HCT116 (cell line): ENCODE data around the gene TBCD. TPM values are rescaled to one million over a fixed set of nuclear protein-coding genes. Genes with fewer than 3 reads are reported as not detected.

Source experiments
- ATAC-seq: fragments of 200-7000 bp; cut with Tn5 transposase; 2 replicates; pipeline ENCODE4 v1.9.1; 2020; ENCODE audit warnings: mild to moderate bottlenecking, moderate library complexity
- BruUV-seq: library from RNA; stranded (reverse); fragments of 400-500 nt; replicated peaks from 2 replicates; lab custom pipeline; 2021; lab: Mats Ljungman, UMichigan
- CTCF ChIA-PET: fragments of 300-600 bp; sonication (Branson Sonifier 250); formaldehyde crosslinking; loops from one replicate; lab custom pipeline; 2021; ENCODE audit warnings: antibody characterized with exemption; lab: Charles Lee
- POLR2A ChIA-PET: fragments of 300-600, 350-600 bp; sonication (Branson Sonifier 250); formaldehyde crosslinking; loops from one replicate; lab custom pipeline; 2021; ENCODE audit warnings: antibody characterized with exemption; lab: Charles Lee
- RAD21 ChIA-PET, 2 experiments: fragments of 300-600 bp; sonication (Branson Sonifier 250); formaldehyde crosslinking; loops; one replicate each; lab custom pipeline; 2023; ENCODE audit warnings: low total read pairs in 2 of 2; ENCODE audit not compliant: uncharacterized antibody in 2 of 2, unreplicated experiment in 2 of 2, low non-redundant PET in 1 of 2; lab: Charles Lee
- DNase-seq: peaks from one replicate; pipeline ENCODE4 v3.0.0-alpha.2; 2010; ENCODE audit warnings: low read depth, low spot score
- H2AFZ ChIP-seq: fragments of 200-600 bp; shearing (Covaris generic), sonication (generic); 2 replicates; pipeline ENCODE4 v1.6.1; 2017; ENCODE audit warnings: low read depth, mixed run types, mixed read lengths, antibody characterized with exemption, low read length; ENCODE audit not compliant: poor library complexity, severe bottlenecking
- H3K27ac ChIP-seq: 2 replicates; pipeline ENCODE4 v1.5.1; 2012; ENCODE audit warnings: low read depth, low read length
- H3K27me3 ChIP-seq: fragments of 200-600 bp; sonication (generic); 2 replicates; pipeline ENCODE4 v1.6.1; 2016; ENCODE audit warnings: mixed run types, low read length, mixed read lengths; ENCODE audit not compliant: insufficient read depth
- H3K36me3 ChIP-seq, 2 experiments: fragments of 200-500 bp in 1 of 2; fragments of 200-600 bp in 1 of 2; sonication (Bioruptor generic) in 1 of 2; sonication (generic) in 1 of 2; 2 replicates each; pipeline versions ENCODE4 v1.5.1 to v1.6.1; 2014 to 2016; ENCODE audit warnings: low read length in 2 of 2, inconsistent platforms in 1 of 2, mixed read lengths in 1 of 2, mixed run types in 1 of 2; ENCODE audit not compliant: insufficient read depth in 2 of 2, control insufficient read depth in 1 of 2
- H3K4me1 ChIP-seq, 2 experiments: fragments of 200-600 bp in 1 of 2; sonication (generic) in 1 of 2; 2 replicates each; pipeline versions ENCODE4 v1.5.1 to v1.6.1; 2012 to 2017; ENCODE audit warnings: low read length in 2 of 2, inconsistent platforms in 1 of 2, mild to moderate bottlenecking in 1 of 2, mixed read lengths in 1 of 2, mixed run types in 1 of 2, moderate library complexity in 1 of 2; ENCODE audit not compliant: insufficient read depth in 2 of 2, control insufficient read depth in 1 of 2
- H3K4me2 ChIP-seq: fragments of 200-600 bp; sonication (generic); 2 replicates; pipeline ENCODE4 v1.6.1; 2017; ENCODE audit warnings: mixed run types, low read length, mixed read lengths
- H3K4me3 ChIP-seq, 2 experiments: fragments of 200-600 bp in 1 of 2; sonication (generic) in 1 of 2; replicated peaks in 1 of 2; 2 replicates each; pipeline ENCODE4 v1.5.1; 2011 to 2016; ENCODE audit warnings: low read length in 2 of 2, control low read depth in 1 of 2, low read depth in 1 of 2, mild to moderate bottlenecking in 1 of 2, mixed read lengths in 1 of 2, mixed run types in 1 of 2
- H3K79me2 ChIP-seq: fragments of 200-600 bp; sonication (generic); 2 replicates; pipeline ENCODE4 v1.6.1; 2017; ENCODE audit warnings: mild to moderate bottlenecking, mixed run types, low read length, moderate library complexity, mixed read lengths; ENCODE audit not compliant: insufficient read depth
- H3K9ac ChIP-seq: fragments of 200-600 bp; sonication (generic); 2 replicates; pipeline ENCODE4 v1.6.1; 2016; ENCODE audit warnings: low read length, mixed read lengths
- H3K9me2 ChIP-seq: fragments of 200-600 bp; sonication (generic), shearing (Covaris generic); 2 replicates; pipeline ENCODE4 v1.6.1; 2017; ENCODE audit warnings: mixed run types, mild to moderate bottlenecking, moderate library complexity; ENCODE audit not compliant: insufficient read depth
- H3K9me3 ChIP-seq, 2 experiments: fragments of 200-500 bp in 1 of 2; fragments of 200-600 bp in 1 of 2; sonication (Bioruptor generic) in 1 of 2; sonication (generic) in 1 of 2; 2 replicates each; pipeline ENCODE4 v1.6.1; 2014 to 2017; ENCODE audit warnings: low read length in 2 of 2, mixed read lengths in 2 of 2, inconsistent platforms in 1 of 2, low read depth in 1 of 2, mild to moderate bottlenecking in 1 of 2, mixed run types in 1 of 2, moderate library complexity in 1 of 2; ENCODE audit not compliant: control insufficient read depth in 1 of 2, insufficient read depth in 1 of 2
- H4K20me1 ChIP-seq: fragments of 200-600 bp; sonication (generic), shearing (Covaris generic); 2 replicates; pipeline ENCODE4 v1.6.1; 2017; ENCODE audit warnings: mixed run types, mild to moderate bottlenecking, moderate library complexity; ENCODE audit not compliant: insufficient read depth
- CBX3 ChIP-seq: IDR thresholded peaks from 2 replicates; pipeline ENCODE4 v1.6.1; 2012; ENCODE audit warnings: low read depth
- EGR1 ChIP-seq: IDR thresholded peaks from 2 replicates; pipeline ENCODE4 v1.6.1; 2012; ENCODE audit warnings: low read depth
- EZH2 ChIP-seq: fragments of 200-600 bp; sonication (generic); IDR thresholded peaks from 2 replicates; pipeline ENCODE4 v1.6.1; 2017; ENCODE audit warnings: antibody characterized with exemption, mixed run types
- EZH2phosphoT487 ChIP-seq: fragments of 200-600 bp; IDR thresholded peaks from 2 replicates; pipeline ENCODE4 v1.6.1; 2018; ENCODE audit warnings: antibody characterized with exemption, borderline replicate concordance
- FOSL1 ChIP-seq: IDR thresholded peaks from 2 replicates; pipeline ENCODE4 v1.6.1; 2012; ENCODE audit warnings: low read depth
- POLR2A ChIP-seq: IDR thresholded peaks from 2 replicates; pipeline ENCODE4 v1.7.0; 2011; ENCODE audit warnings: borderline replicate concordance; ENCODE audit not compliant: insufficient read depth, insufficient read length; ENCODE audit errors: extremely low read depth
- SP1 ChIP-seq: IDR thresholded peaks from 2 replicates; pipeline ENCODE4 v1.6.1; 2012; ENCODE audit warnings: low read depth
- SRF ChIP-seq: IDR thresholded peaks from 2 replicates; pipeline ENCODE4 v1.6.1; 2012; ENCODE audit warnings: low read depth
- TCF7L2 ChIP-seq: IDR thresholded peaks from 2 replicates; pipeline ENCODE4 v1.7.0; 2011; ENCODE audit warnings: borderline replicate concordance, inconsistent platforms; ENCODE audit not compliant: insufficient read depth, insufficient read length; ENCODE audit errors: extremely low read depth
- YY1 ChIP-seq: IDR thresholded peaks from 2 replicates; pipeline ENCODE4 v1.6.1; 2011; ENCODE audit warnings: low read length, low read depth, moderate library complexity, mild to moderate bottlenecking; ENCODE audit not compliant: insufficient replicate concordance; ENCODE audit errors: extremely low read depth
- ZNF274 ChIP-seq: fragments of 200-500 bp; sonication (Bioruptor generic); IDR thresholded peaks from 2 replicates; pipeline ENCODE4 v1.6.1; 2014; ENCODE audit warnings: mild to moderate bottlenecking, low read depth, low read length, inconsistent platforms
- intact Hi-C: fragments of 100-400 bp; cut with micrococcal nuclease; formaldehyde crosslinking; loops from 2 replicates; pipeline ENCODE4 v1.10.0; 2022
- total RNA-seq: library from RNA; stranded (reverse); gene quantifications from one replicate; pipeline ENCODE4 v1.2.1, GENCODE V29; 2021; ENCODE audit not compliant: unreplicated experiment
- TF ChIP-seq, protein P1 (sequence below): IDR thresholded peaks from 2 replicates; pipeline ENCODE4 v1.6.1; 2012
- TF ChIP-seq, protein P2 (sequence below): IDR thresholded peaks from 2 replicates; pipeline ENCODE4 v1.6.1; 2011; ENCODE audit warnings: mild to moderate bottlenecking, low read length, moderate library complexity; ENCODE audit not compliant: insufficient replicate concordance; ENCODE audit errors: extremely low read depth

The TBCD gene
- total RNA-seq, 1 experiment from 2014 or later: 152 TPM

DNA sequence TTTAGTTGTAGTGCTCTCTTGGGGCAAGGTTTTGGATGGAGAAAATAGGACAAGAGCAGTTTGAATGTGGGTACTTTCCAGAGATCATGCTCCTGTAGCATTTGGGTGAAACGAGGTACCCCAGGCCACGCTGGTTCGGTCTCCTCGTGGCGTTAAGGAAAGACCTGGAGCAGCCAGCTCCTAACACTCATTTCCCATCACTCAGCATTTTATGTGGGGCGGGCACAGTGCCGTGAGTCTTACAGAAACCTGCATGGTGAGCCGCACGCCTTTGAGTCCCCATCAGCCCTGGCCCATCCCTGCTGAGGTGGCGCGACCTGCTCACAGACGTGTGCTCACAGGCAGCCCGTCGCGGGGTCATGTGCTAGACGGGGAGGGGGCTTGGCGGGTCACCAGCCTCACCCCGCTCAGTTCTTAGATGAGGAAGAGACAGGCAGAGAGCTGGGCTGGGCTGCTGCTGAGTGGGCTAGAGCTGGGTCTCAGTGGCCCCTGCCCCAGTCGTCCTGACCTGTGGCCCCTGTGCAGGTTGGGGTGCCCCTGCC, 37.3 kb downstream of the TBCD start:
- no peaks in the 10 kb centered on the region; a peak in 1 of 4 replicates for H3K36me3 ChIP-seq
- H3K4me2 ChIP-seq: no peak overlapping the region
- ATAC-seq (no peak), DNase-seq (no peak)
- ChIA-PET RAD21 (no interaction called here), CTCF (no interaction called here), POLR2A (no interaction called here)
- intact Hi-C loops: no loop called here
- H4K20me1 ChIP-seq: no peaks in the 10 kb centered on the region
- H3K27ac ChIP-seq: no peak overlapping the region
- no peaks in the 10 kb centered on the region for H3K9me3 ChIP-seq
- H3K79me2 ChIP-seq: peaks cover 60% of the 10 kb centered on the region
- no peak overlapping the region for H2AFZ ChIP-seq
- H3K27me3 ChIP-seq: no peaks in the 10 kb centered on the region
- TF ChIP-seq SRF (no peak), POLR2A (no peak), EZH2 (no peak), CBX3 (no peak), YY1 (no peak), SP1 (no peak), ZNF274 (no peak), EZH2phosphoT487 (no peak), TCF7L2 (no peak), FOSL1 (no peak), EGR1 (no peak)
- TF ChIP-seq, protein P1, sequence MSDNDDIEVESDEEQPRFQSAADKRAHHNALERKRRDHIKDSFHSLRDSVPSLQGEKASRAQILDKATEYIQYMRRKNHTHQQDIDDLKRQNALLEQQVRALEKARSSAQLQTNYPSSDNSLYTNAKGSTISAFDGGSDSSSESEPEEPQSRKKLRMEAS: no peak
- TF ChIP-seq, protein P2, sequence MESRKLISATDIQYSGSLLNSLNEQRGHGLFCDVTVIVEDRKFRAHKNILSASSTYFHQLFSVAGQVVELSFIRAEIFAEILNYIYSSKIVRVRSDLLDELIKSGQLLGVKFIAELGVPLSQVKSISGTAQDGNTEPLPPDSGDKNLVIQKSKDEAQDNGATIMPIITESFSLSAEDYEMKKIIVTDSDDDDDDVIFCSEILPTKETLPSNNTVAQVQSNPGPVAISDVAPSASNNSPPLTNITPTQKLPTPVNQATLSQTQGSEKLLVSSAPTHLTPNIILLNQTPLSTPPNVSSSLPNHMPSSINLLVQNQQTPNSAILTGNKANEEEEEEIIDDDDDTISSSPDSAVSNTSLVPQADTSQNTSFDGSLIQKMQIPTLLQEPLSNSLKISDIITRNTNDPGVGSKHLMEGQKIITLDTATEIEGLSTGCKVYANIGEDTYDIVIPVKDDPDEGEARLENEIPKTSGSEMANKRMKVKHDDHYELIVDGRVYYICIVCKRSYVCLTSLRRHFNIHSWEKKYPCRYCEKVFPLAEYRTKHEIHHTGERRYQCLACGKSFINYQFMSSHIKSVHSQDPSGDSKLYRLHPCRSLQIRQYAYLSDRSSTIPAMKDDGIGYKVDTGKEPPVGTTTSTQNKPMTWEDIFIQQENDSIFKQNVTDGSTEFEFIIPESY: no peak
- peaks cover 0 to 5% of the 10 kb centered on the region in 2 experiments; a peak in 1 of 4 replicates for H3K4me1 ChIP-seq
- BruUV-seq: no TSS peak
- H3K9ac ChIP-seq: no peak overlapping the region
- H3K9me2 ChIP-seq: no peaks in the 10 kb centered on the region
- no peak overlapping the region for H3K4me3 ChIP-seq
